GM19438 (cell line): Measurements from ENCODE around the gene PTPN2.
"Not testable (repeated sequence)": the region's sequence is repeated elsewhere in the genome, so short reads cannot be mapped to it uniquely, and the experiment has no call there.

ENCODE experiments used
- ATAC-seq: cut with Tn5 transposase; IDR thresholded peaks from one replicate; pipeline ENCODE4 v1.9.1; 2021; ENCODE audit warnings: low read depth; ENCODE audit not compliant: unreplicated experiment

PTPN2 gene

DNA sequence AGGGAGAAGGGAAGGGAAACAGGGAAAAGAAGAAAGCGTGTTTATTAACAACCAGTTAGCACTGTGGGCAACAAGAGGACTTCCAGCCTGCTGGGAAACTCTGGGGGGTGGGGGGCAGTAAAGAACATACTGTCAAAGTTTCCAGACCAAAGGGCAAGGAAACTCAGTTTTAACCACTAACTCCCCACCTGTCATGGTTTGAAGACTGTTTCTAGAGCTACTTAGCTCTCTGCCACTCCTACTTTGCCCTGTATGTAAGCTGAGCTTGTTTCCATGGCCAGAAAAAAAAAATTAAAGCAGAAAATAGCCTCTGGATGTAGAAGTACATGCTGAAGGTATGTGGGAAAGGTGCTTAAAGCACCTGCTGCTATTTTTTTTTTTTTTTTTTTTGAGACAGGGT, 11.0 kb upstream of the PTPN2 start:
- ATAC-seq = no peak

GRCh38 chr18:12891561-12891960, 7.5 kb upstream of the PTPN2 start:
- no peak for ATAC-seq

DNA sequence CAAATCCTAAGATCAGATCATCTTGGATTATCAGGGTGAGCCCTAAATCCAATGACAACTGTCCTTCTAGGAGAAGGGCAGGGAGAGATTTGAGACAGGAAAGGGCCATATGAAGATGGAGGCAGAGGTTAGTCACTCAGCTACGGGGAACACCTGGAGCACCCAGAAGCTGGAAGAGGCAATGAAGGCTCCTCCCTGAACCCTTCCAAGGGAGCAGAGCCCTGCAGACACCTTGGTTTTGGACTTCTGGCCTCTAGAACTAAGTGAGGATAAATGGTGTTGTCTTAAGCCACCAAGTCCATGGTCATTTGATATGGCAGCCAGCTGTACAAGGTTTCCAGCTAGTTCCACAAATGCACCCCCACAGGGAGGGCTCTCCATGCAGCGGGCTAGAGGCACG, 6.9 kb upstream of the PTPN2 start:
- no peak for ATAC-seq

DNA sequence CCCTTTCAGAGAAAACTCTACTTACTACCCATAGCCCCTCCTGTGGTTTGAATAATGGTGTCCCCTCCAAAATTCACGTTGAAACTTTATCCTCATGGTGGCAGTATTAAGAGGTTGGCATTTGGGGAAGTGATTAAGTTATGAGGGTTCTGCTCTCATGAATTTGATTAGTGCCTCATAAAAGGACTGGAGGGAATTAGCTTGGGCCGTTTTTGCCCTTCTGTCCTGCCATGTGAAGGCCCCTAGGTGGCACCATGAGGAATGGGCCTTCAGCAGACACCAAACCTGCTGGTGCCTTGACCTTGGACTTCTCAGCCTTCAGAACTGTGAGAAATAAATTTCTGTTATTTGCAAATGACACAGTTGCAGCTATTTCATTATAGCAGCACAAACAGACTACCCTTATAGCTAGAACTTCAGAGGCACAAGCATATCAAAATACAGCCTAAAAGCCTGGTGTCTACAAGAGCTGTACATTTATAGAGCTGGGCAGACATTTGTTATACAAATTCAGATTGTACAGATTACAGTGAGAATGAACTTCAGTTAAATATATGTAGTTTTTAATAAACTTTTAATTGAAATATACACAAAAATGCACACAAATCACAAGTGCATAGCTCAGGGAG, 2.6 kb upstream of the PTPN2 start:
- no peak for ATAC-seq

GRCh38 chr18:12885500-12885899, 1.5 kb upstream of the PTPN2 start:
- ATAC-seq = no peak

DNA sequence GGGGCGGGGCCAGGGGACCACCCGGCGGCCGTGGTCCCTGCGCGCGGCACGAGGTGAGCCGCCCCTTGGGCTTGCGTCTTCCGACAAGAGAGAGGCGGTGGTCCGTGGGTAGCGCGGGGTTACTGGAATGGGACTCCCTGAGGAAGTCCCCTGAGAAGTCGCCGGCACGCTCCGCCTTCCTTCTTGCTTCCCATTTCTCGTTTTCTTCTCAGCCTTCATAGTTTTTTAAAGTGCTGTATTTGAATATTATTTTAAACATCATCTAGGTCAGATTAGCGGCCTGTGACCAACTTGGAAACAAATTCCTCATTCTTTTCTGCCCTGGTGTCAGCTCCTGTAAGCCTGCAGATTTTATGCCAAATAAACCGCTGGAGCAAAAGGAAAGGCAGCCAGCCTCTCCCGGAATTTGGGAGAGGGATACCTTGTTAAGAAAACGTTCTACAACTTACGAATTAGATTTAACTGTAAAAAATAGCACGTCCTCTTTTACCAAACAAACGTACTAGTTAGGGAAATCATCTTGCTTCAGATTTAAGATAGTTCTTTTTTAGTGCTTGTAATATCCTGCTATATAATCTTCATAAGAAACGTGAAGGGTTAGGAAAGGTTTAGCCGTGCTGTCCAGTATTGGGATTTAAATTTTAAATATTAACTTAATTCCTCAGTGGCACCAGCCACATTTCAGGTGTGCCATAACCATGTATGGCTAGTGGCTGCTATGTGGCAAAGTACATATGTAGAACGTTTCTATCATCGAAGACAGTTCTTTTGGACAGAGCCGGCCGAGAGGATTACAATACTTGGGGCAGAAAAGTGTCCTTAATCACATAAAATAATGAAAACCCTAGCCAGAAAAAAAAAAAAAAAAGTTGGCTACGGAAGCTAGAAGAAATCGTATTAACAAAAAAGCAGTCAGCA, 628 bp upstream of the PTPN2 start:
- no peak for ATAC-seq

GRCh38 chr18:12883372-12883683, 709 bp downstream of the PTPN2 start:
- peak; percentile 3 for ATAC-seq

- ATAC-seq = no peak
These were observed 1.3 kb downstream of the PTPN2 start for GRCh38 chr18:12882453-12883371.

DNA sequence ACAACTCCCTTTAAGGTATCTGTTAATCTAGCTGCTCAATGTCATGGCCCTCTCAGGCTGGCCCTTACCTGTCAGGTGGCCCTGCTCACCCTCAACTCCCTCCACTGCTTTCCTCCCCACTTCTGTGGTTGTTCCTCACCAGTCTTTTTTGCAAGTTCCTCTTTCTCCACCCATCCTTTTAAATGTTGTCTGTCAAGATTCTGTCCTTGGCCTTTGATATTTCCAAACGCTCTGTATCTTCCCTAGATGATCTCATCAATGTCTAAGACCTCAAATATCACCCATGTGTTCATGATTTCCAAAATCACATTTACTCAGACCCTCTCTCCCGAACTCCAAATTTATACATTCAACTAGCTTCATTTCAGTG, 3.5 kb downstream of the PTPN2 start:
- no peak for ATAC-seq

GRCh38 chr18:12879840-12880540, 4.0 kb downstream of the PTPN2 start:
- ATAC-seq = no peak

DNA sequence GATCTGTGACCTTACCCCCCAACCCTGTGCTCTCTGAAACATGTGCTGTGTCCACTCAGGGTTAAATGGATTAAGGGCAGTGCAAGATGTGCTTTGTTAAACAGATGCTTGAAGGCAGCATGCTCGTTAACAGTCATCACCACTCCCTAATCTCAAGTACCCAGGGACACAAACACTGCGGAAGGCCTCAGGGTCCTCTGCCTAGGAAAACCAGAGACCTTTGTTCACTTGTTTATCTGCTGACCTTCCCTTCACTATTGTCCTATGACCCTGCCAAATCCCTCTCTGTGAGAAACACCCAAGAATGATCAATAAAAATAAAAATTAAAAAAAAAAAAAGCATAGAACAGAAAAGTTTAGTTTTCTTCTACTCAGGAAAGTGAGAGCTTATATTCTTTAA, 9.0 kb downstream of the PTPN2 start:
- not testable (repeated sequence) for ATAC-seq

DNA sequence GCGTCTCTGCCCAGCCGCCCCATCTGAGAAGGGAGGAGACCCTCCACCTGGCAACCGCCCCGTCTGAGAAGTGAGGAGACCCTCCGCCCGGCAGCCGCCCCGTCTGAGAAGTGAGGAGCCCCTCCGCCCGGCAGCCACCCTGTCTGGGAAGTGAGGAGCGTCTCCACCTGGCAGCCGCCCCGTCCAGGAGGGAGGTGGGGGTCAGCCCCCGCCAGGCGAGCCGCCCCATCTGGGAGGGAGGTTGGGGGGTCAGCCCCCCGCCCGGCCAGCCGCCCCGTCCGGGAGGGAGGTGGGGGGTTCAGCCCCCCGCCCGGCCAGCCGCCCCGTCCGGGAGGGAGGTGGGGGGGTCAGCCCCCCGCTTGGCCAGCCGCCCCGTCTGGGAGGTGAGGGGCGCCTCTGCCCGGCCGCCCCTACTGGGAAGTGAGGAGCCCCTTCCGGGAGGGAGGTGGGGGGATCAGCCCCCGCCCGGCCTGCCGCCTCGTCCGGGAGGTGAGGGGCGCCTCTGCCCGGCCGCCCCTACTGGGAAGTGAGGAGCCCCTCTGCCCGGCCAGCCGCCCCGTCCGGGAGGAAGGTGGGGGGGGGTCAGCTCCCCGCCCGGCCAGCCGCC, 10.0 kb downstream of the PTPN2 start:
- not testable (repeated sequence) for ATAC-seq

DNA sequence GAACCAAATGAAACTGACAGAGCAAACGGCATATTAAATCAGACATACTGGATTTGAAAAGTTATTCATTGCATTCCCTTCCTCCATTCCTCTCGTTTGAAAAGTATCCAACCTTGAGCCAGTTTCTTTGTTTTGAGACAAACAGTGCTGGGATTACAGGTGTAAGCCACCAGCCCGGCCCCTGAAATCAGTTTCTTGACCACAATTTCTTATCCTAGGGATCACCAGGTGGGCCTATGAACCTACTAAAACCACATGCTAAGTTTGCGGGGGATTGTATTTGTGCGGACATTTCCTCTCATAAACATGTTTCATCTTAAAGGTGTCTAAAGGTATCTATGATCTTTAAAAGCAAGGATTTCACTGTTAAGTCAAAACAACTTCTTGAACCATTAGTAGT, 11.6 kb downstream of the PTPN2 start:
- no peak for ATAC-seq

- ATAC-seq = no peak
These were observed 15.5 kb downstream of the PTPN2 start for GRCh38 chr18:12868576-12868975.

- ATAC-seq = no peak
These were observed 16.5 kb downstream of the PTPN2 start for GRCh38 chr18:12867441-12868123.

DNA sequence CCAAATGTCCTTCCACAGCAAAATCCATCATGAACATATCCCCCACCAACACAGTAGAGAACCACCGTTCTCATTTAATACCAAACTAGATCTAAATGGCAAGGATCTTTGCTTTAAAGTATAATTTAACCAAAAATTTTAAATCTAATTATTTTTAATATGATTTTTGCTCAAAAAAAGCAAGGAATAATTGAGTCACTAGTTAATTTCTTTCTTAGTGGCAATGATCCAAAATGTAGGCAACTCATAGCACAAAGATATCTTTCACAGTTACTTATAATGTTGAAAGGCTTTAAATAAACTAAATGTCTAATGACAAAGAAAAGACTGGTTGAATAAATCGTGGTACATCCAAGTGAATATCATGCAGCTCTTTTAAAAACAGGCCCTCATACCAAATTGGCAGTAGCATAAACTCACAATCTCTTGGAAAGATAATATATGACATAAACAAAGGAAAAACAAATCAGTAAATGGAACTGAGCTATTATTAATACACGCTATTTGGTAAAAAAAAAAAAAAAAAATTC, 20.3 kb downstream of the PTPN2 start:
- no peak for ATAC-seq

GRCh38 chr18:12862874-12863482, 21.1 kb downstream of the PTPN2 start:
- ATAC-seq = no peak

DNA sequence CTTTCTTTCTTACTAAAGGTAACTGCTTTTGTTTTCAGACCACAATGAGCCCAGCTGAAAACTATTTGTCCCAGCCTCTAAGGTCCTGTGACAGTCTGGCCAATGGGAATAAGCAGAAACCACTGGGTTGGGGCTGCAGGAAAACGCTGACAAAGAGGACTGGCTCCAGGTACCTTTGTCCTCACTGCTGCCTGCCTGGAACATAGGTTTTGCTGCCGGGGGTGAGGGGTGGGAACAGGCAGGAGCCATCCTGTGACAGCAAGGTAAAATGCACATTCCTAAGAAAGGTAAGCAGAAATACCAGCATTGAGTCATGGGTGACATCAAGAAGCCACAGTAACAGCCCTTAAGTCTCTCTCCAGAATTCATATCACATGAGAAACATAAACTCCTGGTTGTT, 21.6 kb downstream of the PTPN2 start:
- ATAC-seq = no peak

DNA sequence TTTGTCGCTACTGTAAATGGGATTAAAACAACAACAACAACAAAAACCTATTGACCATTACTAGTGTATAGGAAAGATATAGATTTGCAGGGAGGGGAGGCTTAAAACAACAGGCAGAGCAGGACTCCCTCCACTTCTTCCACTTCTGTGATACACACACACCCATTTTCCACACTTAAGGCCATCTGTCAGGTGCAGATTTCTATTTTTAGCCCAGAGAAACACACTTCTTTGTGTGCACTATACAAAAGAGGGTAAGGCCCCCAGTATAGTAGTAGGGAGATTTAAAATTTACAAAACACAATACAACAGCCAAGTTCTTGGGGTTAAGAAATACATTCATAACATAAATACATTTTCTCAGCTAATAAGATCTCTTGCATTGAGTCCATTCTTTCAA, 22.4 kb downstream of the PTPN2 start:
- no peak for ATAC-seq
